Femur (tissue), 1 donor: ENCODE data around the gene GPX7.
"Not testable (repeated sequence)": the region's sequence is repeated elsewhere in the genome, so short reads cannot be mapped to it uniquely, and the experiment has no call there.

Experiments used
- DNase-seq: peaks from one replicate; pipeline ENCODE4 v3.0.0-alpha.2; 2017

Gene GPX7

DNA sequence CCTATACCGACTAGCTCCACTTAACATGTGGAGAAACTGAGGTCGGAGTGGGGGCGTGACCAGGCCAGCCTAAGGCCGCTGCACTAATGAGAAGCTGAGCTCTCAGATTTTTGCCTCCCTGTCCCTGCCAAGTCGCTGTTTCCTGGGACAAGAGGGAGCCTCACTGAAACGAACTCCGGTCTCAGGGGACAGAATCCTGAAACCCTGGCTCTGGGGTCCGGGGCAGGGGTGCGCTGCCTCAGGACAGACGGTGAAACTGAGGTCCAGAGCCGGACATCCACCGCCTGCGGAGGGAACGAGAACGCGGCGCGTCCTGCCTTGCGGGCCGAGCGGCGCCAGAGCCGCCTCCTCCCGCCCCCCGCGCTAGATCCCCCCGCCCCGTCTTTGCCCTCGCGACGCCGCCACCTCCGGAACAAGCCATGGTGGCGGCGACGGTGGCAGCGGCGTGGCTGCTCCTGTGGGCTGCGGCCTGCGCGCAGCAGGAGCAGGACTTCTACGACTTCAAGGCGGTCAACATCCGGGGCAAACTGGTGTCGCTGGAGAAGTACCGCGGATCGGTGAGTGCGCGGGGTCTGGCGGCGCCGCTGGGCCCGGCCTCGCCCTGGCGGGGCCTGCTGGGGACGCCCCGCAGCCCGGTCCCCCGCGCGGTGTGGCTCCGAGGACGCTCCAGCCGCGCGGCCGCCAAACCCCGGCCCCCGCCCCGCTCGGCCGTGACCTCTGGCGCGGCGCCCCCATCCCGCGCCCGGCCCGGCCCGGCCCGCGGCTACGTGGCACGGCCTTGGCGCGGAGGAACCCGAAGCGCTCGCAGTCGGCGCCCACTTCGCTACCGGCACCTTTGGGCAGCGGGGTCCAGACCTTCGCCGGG, at the start of gene GPX7:
Gene GPX7 (plus strand): TSS at position 381 of the 865 bp plus-strand sequence. CDS start 39 bp downstream, at position 420.
- peak; percentile 64 for DNase-seq

DNA sequence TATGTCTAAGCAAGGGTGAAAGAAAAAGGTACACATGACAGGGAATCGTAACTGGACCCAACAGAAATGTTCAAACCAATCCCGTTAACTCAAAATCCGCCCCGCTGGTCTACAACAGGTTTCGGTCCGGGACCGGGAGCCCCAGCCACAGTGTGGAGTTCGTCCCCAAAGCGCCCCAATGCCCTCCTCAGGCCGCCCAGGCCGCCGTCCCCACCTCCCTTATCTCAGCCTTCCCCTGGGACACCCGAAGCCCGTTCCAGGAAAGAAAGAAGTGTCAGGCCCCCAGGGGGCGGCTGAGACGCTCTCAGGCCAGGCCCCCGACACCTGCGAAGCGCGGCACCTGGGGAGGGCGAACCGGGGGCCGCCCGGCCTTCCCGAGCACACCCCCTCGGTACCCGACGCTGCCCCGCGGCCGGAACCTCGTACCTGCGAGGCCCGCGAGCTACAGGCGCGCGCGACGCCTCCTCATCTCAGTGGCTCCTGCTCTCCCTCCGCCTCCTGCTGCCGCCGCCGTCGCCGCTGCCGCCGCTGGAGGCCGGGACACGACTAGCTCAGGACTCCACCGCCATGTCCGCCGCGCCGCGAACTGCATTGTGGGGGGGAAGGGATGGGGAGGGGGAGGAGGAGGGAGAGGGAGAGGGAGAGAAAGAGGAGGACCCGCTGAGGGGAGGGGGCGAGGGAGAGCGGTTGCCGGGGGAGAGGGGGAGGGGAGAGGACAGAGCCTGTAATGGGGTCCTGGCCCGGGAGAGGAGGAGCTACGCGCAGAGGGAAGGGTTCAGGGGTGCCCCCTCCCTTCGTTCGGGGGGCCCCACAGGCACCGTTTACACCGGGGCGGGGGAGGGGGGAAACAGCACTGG, 49.4 kb upstream of the GPX7 start, which contains the start of gene TUT4:
Gene TUT4 (minus strand): TSS at position 588 of the 857 bp plus-strand sequence. CDS start 26,812 bp downstream, outside the sequence.
- peak; percentile 96 for DNase-seq

DNA sequence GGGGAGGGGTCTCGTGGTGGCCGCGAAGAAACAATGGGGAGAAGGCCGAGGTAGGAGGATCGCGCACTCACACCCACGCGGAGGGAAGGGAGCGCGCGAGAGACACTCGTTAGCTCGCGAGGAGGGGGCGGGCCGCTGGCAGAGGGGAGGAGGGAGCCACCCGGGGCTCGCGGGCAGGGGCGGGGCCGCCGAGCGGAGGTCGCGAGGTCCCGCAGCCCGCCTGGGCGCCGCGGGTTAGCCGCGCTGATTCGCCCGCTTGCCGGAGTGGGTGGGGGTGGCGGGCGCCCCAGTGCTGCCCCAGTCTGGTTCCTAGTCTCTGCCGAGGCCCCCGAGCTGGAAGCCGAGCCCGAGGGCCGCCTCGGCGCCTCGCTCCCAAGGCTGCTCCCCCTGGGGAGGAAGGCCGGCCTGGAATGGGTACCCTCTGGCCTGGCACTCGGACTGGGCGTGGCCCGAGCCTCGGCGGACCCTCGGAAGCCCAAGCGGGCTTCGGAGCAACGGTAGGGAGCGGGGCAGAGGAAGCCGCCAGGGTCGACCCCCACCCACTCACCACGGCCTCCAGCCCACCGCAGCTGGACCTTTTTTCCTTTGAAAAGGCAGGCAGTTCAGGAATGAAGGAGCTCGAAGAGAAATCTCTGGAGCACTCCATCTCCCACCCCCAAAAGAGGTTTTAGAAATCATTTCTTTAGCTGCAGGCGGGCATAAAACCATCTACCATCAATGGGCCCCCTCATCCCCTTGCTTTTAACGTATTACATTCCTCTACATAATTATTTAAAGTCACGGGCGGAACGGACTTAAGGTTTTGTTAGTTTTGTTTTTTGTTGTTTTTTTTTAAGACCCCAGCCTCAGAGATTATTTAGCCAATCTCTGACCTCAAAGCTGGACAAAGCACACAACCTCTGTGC, 48.6 kb upstream of the GPX7 start:
- DNase-seq = peak; percentile 95

DNA sequence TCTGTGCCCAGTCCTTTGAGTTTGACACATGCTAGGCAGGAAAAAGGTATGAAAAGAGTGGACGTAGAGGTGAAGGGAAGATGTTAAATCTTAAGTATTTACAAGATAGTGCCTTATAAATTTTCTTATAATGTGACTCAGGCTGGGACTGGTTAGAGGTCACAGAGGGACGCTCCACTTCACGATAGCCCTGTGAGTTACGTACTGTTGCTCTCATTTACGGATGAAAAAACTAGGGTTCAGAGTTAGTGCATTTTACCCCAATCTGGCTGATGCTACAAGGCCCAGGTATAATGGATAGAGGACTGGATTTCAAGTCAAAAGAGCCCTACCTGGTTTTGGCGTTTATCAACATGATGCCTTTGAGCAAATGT, 47.9 kb upstream of the GPX7 start:
- no peak for DNase-seq

DNA sequence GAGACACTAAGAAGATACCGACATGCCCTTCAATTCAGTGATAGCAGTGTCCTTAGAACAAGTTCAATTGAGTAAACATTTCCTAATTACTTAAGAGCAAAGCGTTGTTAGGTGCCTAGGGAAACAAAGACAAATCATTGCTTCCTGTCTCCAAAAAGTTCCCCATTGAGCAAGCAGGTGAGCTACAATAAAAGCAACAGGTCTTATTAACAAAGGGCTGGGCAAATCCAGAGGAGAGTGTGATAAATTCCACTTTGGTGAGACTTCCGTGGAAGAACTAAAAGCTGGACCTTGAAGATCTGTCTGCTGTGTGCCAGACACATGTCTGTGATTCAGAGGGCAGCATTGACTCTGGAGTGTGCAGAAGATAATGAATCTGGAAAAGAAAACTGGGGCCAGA, 47.4 kb upstream of the GPX7 start:
- no peak for DNase-seq

DNA sequence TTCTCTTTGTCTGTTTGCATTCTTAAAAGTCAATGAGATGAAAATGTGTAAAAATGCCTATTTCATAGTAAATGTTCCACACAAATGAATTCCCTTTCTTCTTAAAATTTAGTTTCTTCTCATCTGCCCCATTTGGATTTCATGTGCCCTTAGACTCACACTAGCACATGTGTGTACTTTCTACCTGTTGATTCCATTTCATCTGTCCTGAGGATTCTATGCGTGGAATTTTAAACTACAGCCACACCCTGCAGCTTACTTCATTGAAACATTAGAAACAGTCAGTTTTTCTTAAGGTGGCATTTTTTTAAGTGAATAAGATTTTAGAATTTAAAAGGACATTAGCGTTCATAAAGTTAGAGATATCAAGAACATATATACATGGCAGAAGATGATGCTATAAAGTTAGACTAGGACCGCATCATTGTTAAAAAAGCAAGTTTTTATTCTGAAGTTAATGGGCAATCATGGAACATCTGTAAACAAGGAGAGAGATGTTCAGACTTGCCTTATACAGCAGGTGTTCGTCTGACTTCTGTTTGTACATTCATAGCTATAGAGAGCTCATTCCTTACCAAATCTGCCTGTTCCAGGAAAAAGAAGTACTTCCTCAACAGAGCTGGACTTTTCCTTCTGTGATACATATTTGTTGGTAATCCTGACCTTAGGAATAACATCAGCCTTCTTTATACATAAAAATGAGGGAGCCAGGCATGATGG, 45.4 kb upstream of the GPX7 start:
- DNase-seq = no peak

DNA sequence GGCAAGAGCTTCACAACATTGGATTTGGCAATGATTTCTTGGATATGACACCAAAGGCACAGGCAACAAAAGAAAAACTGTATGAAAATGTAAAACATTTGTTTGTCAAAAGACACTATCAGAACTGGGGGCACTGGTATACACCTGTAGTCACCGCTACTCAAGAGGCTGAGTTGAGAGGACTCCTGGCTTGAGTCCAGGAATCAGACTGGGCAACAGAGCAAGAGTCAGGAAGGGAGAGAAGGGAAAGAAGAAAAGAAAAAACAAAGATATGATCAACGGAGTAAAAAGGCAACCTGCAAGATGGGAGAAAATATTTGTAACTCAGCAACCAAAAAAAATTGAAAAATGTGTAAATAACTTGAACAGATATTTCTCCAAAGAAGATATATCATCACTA, 43.2 kb upstream of the GPX7 start:
- no peak for DNase-seq

DNA sequence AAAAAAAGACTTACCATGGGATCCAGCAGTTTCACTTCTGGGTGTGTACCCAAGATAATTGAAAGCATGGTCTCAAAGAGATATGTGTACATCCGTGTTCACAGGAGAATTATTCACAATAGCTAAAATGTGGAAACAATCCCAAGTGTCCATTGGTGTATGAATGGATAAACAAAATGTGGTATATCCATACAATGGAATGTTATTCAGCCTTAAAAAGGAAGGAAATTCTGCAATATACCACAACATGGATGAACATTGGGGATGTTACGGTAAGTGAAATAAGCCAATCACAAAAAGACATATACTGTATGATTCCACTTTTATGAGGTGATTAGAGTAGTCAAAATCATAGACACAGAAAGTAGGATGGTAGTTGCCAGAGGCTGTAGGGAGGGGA, 42.3 kb upstream of the GPX7 start:
- no peak for DNase-seq

DNA sequence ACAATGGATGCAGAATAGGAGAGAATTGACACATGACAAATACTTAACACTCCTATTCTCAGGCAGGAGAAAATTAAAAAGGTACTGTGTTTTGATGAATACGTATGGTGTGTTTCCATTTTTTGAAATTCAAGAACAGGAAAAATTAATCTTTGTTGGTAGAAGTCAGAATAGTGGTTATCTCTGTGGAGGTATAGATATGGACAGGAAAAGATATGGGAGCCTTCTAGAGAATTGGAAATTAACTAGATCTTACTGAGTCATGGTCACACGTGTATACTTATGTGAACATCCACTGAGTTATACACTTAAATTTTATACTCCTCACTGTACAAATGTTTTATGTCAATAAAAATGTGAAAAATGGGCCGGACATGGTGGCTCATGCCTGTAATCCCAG, 39.4 kb upstream of the GPX7 start:
- DNase-seq = no peak

DNA sequence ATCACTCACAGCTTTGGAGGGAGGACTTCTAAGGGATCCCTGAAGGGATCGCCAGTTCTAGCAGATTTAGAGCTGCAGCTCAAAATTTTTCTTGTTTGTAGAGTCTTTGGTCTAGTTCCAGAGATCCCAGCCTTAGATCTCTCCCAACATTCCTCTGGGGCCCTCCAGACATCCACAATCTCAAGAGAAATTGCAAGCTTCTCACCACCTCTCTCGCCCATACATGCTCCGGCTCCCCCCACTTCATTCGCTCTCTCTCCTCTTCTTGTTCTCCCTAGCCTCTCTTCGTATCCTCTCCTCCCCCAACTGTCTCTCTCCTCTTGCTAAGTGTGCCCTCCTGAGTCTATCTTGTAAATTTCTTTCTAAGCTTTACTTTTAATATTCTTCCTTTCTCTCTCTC, 34.2 kb upstream of the GPX7 start:
- no peak for DNase-seq

DNA sequence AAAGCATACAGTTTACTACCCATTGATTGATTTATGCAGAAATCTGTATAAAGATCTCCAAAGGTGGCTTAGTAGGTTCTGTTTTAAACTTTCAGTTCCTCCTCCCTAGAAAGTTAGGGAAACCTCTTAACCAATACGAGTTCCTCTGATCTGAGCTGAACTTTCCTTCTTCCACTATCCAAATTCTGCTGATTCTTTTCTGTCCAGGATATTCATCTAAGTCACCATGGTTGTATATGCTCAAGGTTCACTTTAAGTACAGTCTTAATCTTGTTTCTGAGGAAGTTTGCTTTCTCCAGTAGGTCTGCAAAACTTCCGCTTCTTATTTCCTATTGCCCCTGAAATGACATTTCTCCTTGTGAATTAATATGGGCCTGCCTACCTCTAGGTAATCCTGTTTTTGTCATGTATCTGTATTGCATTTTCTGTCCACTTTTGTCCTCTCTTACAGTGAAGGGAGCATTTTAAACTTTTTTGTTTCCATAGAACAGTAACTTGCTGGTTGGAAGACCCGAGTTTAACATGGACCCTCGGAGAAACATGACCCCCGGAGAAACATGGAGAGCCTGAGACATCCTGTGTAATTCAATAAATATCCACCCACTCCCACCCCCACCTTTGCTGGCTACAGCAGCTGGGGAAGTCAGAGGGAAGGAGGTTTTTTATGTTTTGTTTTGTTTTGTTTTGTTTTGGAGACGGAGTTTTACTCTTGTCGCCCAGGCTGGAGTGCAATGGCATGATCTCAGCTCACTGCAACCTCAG, 32.5 kb upstream of the GPX7 start:
- DNase-seq = peak; percentile 42

DNA sequence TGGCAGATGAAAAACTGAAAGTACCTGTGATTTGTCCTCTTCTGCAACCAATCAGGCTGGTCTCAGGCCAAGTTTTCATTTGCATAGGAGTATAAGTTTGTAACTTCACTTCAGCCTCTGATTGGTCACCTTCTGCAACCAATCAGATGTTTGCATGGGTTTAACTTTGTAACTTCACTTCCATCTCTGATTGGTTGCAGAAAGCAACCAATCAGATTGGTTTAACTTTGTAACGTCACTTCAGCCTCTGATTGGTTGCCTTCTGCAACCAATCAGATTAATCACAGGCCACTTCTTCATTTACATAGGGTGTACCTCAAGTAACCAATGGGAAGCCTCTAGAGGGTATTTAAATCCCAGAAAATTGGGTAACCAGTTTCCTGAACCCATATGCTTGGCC, 30.4 kb upstream of the GPX7 start:
- DNase-seq = no peak

DNA sequence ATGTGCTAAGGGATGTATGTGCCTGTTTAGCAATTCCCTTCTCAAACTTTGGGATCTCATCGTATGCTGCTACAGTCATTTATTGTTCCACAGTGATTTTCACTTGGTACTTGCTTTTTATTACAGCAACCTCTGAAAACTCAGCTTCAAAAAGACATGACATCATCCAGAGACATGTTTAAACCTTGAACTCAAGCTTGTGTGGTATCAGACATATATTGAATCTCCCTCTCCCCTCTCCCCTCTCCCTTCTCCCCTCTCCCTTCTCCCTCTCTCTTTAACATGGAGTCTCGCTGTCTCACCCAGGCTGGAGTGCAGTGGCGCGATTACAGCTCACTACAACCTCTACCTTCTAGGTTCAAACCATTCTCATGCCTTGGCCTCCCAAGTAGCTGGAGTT, 29.8 kb upstream of the GPX7 start:
- no peak for DNase-seq

DNA sequence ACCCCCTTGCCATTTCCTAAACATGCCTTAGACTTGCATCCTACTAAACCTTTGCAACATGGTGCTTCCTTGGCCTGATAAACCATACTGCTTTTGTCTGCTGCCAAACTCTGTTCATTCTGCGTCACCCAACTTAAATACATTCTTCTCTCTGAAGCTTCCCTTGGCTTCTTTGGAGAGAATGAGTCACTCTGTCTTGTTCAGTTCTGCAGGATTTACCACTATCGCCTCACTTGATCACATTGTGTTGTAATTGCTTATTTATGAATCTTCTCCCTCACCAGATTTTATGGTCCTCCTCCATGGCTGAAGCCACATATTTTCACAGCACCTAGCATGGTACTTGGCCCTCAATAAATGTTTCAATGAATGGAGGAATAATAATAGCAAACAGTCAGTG, 27.6 kb upstream of the GPX7 start:
- DNase-seq = no peak

DNA sequence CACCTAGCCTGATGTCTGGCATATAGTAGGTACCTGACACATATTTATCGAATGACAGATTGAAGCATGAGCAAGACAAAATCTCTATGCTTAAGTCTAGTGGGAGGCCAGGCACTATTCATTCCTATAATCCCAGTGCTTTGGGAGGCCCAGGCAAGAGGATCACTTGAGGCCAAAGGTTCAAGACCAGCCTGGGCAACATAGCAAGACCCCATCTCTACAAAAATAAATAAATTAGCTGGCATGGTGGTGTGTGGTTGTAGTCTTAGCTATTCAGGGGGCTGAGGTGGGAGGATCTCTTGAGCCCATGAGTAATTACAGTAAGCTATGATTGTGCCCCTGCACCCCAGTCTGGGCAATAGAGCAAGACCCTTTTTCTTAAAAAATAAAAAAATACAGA, 26.1 kb upstream of the GPX7 start:
- no peak for DNase-seq

DNA sequence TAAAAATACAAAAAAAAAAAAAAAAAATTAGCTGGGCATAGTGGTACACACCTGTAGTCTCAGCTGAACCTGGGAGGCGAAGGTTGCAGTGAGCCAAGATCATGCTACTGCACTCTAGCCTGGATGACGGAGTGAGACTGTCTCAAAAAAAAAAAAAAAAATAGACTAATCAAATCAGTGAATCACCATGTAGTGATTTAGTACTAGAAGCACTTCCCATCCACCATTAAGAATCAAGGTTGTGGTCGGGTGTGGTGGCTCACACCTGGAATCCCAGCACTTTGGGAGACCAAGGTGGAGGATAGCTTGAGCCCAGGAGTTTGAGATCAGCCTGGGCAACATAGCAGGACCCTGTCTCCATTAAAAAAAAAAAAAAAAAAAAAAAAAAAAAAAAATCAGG, 24.1 kb upstream of the GPX7 start:
- DNase-seq = not testable (repeated sequence)

DNA sequence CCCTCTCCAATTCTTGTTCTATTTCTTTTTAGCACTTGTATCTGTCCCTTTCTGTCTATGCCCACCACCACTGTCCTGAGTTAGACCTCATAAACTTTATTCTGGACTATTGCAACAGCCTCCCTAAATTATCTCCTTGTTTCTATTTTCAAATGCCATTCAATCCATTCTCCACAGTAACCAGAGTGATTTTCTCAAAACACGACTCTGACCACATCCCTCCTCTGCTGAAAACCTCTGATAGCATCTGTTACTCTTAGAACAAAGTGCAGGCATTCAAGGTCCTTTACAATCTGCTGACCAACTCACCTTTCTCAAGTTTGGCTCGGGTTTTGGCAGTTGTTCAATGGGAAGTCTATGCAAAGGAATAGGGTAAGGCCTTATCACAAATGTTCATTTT, 22.8 kb upstream of the GPX7 start:
- no peak for DNase-seq

DNA sequence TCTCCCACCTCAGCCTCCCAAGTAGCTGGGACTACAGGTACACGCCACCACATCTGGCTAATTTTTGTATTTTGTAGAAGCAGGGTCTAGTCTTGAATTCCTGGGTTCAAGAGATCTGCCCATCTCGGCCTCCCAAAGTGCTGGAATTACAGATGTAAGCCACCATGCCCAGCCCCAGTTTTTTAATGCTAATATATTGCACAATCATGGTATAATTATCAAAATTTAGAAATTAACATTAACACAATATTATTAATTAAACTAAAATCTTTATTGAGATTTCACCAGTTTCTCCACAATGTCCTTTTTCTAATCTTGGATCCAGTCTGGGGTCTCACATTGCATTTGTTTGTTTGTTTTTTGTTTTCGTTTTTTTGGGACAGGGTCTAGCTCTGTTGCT, 21.9 kb upstream of the GPX7 start:
- no peak for DNase-seq

DNA sequence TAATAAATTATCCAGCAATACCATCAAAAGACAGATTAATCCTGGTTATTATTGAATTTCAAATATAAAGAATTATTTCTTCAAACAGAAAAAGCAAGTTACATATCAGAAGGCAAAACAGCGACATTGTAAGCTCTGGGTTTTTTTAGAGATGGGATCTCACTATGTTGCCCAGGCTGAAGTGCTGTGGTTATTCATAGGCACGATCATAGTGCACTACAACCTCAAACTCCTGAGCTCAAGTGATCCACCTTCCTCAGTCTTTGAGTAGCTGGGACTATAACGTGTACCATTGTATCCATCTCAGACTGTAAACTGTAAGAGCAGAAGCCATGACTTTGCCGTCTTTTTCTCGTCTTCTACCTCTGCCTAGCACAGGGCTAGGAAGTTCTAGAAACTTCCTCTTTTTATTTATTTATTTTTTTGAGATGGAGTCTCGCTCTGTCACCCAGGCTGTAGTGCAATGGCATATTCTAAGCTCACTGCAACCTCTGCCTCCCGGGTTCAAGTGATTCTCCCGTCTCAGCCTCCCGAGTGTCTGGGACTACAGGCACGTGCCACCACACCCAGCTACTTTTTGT, 20.0 kb upstream of the GPX7 start:
- no peak for DNase-seq

DNA sequence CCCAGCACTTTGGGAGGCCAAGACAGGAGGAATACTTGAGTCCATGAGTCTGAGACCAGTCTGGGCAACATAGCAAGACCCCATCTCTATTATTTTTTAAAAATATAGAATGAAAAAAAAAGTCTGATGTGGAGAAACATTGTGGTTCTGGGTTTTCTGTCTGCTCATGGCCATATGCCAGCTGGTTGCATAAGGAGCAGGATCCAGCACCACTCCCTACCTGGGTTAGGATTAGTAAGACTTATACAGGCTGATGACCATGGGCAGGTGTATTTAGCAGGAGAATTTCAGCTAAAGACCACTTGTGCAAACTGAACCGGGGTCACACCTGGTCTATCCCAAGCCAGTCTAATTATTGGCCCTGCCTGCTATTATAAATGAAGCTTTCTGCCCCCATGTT, 16.7 kb upstream of the GPX7 start:
- no peak for DNase-seq

DNA sequence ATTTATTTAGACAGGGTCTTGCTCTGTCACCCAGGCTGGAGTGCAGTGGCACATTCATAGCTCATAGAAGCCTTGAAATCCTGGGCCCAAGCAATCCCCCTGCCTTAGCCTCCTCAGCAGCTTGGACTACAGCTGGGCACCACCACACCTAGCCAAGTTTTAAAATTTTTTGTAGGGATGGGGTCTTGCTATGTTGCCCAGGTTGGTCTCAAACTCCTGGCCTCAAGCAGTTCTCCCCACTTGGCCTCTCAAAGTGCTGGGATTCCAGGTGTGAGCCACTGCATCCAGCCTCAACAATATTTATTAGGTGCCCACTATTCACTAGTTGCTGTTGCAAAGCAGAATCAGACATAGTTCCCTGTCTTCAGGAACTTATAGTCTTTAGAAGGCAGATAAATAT, 14.1 kb upstream of the GPX7 start:
- no peak for DNase-seq
